ENCODE measurements around the gene TNN. TPM values are rescaled to one million over a fixed set of nuclear protein-coding genes. Genes with fewer than 3 reads are reported as not detected.
A peak's percentile ranks its signal among the peaks of the same experiment; 100 is the strongest.

The TNN gene
- total and polyA plus RNA-seq, 2 donors from 2014 or later = 0.26 TPM; not detected in 1

DNA sequence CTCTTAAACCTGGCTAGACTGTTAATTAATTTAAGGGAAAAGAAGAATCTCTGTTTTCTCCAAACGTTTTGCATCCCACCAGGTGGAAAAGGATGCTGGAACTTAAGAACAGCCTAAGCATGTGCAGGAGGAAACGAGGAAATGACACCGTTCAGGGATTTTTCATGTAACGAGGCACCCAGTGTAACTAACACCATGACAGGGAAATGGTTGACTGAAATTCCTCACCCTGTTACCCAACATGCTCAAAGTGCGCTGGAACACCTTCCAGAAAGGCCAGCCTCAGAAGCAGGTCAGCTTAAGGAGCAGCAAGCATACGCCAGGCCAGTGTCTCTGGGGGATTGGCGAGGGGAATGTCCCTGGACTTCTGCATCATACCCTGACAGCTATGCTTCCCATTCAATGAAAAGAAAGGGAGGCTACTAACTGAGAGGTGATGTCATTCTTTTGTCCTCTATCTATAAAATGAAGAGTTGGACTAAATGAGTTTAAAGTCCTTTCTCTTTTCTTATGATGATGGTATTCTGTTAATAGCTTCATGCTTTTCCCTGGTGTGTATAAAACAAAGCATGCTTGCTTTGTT is 21.6 kb downstream of the TNN start:
- intact Hi-C loops (cut with DNase I) = no loop called here
- FAIRE-seq = no peak
- DNase-seq = peak in 3 of 5 donors; percentile 42 to 67 (median 63)
- Histone ChIP-seq H3K36me3 (ENCODE audit: control insufficient read depth in 2 of 3, insufficient read depth in 3 of 3, low read length in 3 of 3) (no peaks in the 10 kb centered on the region), H3K27me3 (ENCODE audit: control insufficient read depth, insufficient read depth, low read length) (no peaks in the 10 kb centered on the region), H3K4me3 (ENCODE audit: low read length in 3 of 3) (no peak overlapping the region), H3K27ac (ENCODE audit: low read depth in 2 of 2, low read length in 2 of 2) (no peak overlapping the region), H3K4me1 (ENCODE audit: control insufficient read depth in 2 of 3, insufficient read depth in 2 of 3, low read depth in 1 of 3, low read length in 3 of 3) (peaks cover 0 to 2% (median 0%) of the 10 kb centered on the region in 3 donors), H3K9me3 (ENCODE audit: control insufficient read depth in 2 of 3, insufficient read depth in 1 of 3, low read length in 3 of 3) (no peaks in the 10 kb centered on the region), H3K9ac (ENCODE audit: low read length in 3 of 3) (no peak overlapping the region)
- TF ChIP-seq, protein P1, sequence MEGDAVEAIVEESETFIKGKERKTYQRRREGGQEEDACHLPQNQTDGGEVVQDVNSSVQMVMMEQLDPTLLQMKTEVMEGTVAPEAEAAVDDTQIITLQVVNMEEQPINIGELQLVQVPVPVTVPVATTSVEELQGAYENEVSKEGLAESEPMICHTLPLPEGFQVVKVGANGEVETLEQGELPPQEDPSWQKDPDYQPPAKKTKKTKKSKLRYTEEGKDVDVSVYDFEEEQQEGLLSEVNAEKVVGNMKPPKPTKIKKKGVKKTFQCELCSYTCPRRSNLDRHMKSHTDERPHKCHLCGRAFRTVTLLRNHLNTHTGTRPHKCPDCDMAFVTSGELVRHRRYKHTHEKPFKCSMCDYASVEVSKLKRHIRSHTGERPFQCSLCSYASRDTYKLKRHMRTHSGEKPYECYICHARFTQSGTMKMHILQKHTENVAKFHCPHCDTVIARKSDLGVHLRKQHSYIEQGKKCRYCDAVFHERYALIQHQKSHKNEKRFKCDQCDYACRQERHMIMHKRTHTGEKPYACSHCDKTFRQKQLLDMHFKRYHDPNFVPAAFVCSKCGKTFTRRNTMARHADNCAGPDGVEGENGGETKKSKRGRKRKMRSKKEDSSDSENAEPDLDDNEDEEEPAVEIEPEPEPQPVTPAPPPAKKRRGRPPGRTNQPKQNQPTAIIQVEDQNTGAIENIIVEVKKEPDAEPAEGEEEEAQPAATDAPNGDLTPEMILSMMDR (IDR thresholded peaks at IDR 0.05; ENCODE audit: borderline replicate concordance, extremely low read depth, insufficient read depth) = no peak

DNA sequence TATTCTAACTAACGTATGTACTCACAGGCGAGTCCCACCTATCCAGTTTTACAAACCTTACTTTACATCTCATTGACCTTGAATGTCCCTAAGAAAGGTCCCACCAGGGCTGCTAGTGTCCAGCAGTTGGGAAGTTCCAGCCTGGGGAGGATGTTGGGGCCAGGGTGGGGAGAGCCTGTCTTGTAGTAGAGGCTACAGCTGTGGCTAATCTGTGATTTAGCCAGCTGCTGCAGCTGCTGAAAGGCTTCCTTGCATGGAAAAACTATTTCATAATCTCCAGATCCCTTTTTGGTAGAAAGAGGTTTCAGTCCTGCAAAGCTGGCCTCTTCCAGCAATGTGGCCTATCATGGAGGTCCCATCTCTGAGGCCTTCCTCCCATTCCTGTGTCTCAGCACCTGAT is 23.1 kb downstream of the TNN start:
- H3K9ac ChIP-seq (ENCODE audit: low read length in 3 of 3) = no peak overlapping the region
- no peaks in the 10 kb centered on the region for H3K27me3 ChIP-seq (ENCODE audit: control insufficient read depth, insufficient read depth, low read length)
- no peaks in the 10 kb centered on the region for H3K36me3 ChIP-seq (ENCODE audit: control insufficient read depth in 2 of 3, insufficient read depth in 3 of 3, low read length in 3 of 3)
- TF ChIP-seq, protein P1 (IDR thresholded peaks at IDR 0.05; ENCODE audit: borderline replicate concordance, extremely low read depth, insufficient read depth) = no peak
- intact Hi-C loops (cut with DNase I) = no loop called here
- H3K9me3 ChIP-seq (ENCODE audit: control insufficient read depth in 2 of 3, insufficient read depth in 1 of 3, low read length in 3 of 3) = no peaks in the 10 kb centered on the region
- no peak overlapping the region for H3K4me3 ChIP-seq (ENCODE audit: low read length in 3 of 3)
- H3K4me1 ChIP-seq (ENCODE audit: control insufficient read depth in 2 of 3, insufficient read depth in 2 of 3, low read depth in 1 of 3, low read length in 3 of 3) = peaks cover 0 to 2% (median 0%) of the 10 kb centered on the region in 3 donors
- H3K27ac ChIP-seq (ENCODE audit: low read depth in 2 of 2, low read length in 2 of 2) = no peak overlapping the region
- peak in 2 of 5 donors; percentile 8 to 70 for DNase-seq
- no peak for FAIRE-seq

DNA sequence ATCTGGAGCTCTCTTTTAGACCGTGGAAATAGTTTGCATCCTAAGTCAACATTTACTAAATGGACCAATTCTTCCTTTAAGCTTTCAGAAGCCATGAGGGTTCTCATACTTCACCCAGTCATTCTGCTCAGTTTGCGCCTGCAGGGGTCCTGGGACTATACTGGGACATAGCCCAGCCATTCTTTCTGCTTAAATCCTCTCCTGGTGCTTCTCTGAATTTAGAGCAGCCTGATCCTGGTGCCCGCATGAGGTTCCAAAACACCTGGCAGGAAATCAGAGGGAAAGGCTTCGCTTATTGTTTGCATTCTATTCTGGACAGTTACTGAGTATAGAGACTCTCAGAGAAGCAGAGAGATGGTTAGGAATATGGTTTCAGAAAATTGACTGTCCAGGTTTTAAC is 27.0 kb downstream of the TNN start:
- no peaks in the 10 kb centered on the region for H3K9me3 ChIP-seq (ENCODE audit: control insufficient read depth in 2 of 3, insufficient read depth in 1 of 3, low read length in 3 of 3)
- DNase-seq (no peak), FAIRE-seq (no peak)
- no peak overlapping the region for H3K9ac ChIP-seq (ENCODE audit: low read length in 3 of 3)
- TF ChIP-seq, protein P1 (IDR thresholded peaks at IDR 0.05; ENCODE audit: borderline replicate concordance, extremely low read depth, insufficient read depth) = no peak
- H3K27ac ChIP-seq (ENCODE audit: low read depth in 2 of 2, low read length in 2 of 2) = no peak overlapping the region
- H3K4me3 ChIP-seq (ENCODE audit: low read length in 3 of 3) = no peak overlapping the region
- no peaks in the 10 kb centered on the region for H3K27me3 ChIP-seq (ENCODE audit: control insufficient read depth, insufficient read depth, low read length)
- intact Hi-C loops (cut with DNase I) = no loop called here
- peaks cover 0 to 2% (median 0%) of the 10 kb centered on the region in 3 donors for H3K4me1 ChIP-seq (ENCODE audit: control insufficient read depth in 2 of 3, insufficient read depth in 2 of 3, low read depth in 1 of 3, low read length in 3 of 3)
- no peaks in the 10 kb centered on the region for H3K36me3 ChIP-seq (ENCODE audit: control insufficient read depth in 2 of 3, insufficient read depth in 3 of 3, low read length in 3 of 3)

DNA sequence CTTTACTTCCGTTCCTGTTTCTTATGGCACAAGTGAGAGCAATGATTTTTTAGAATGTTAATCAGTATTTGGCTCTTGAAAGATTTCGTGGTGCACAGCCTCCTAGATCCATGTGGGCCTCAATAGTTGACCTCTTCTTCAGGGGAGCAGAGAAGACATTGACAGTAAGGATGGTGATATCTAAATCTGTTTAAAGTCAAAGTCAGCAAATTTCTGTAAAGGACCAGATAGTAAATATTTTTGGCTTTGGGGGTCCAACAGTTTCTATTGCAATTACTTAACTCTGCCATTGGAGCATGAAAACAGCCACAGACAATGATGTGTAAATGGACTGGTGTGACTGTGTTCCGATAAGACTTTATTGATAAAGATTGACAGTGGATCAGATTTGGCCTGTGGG is 27.4 kb downstream of the TNN start:
- no peak overlapping the region for H3K9ac ChIP-seq (ENCODE audit: low read length in 3 of 3)
- FAIRE-seq = no peak
- TF ChIP-seq, protein P1 (IDR thresholded peaks at IDR 0.05; ENCODE audit: borderline replicate concordance, extremely low read depth, insufficient read depth) = no peak
- H3K4me3 ChIP-seq (ENCODE audit: low read length in 3 of 3) = no peak overlapping the region
- H3K27me3 ChIP-seq (ENCODE audit: control insufficient read depth, insufficient read depth, low read length) = no peaks in the 10 kb centered on the region
- peaks cover 0 to 2% (median 0%) of the 10 kb centered on the region in 3 donors for H3K4me1 ChIP-seq (ENCODE audit: control insufficient read depth in 2 of 3, insufficient read depth in 2 of 3, low read depth in 1 of 3, low read length in 3 of 3)
- intact Hi-C loops (cut with DNase I) = no loop called here
- H3K27ac ChIP-seq (ENCODE audit: low read depth in 2 of 2, low read length in 2 of 2) = no peak overlapping the region
- no peaks in the 10 kb centered on the region for H3K9me3 ChIP-seq (ENCODE audit: control insufficient read depth in 2 of 3, insufficient read depth in 1 of 3, low read length in 3 of 3)
- H3K36me3 ChIP-seq (ENCODE audit: control insufficient read depth in 2 of 3, insufficient read depth in 3 of 3, low read length in 3 of 3) = no peaks in the 10 kb centered on the region
- no peak for DNase-seq
